GM19467 (cell line): ENCODE measurements around the gene PPBP.
"Not testable (repeated sequence)": the region's sequence is repeated elsewhere in the genome, so short reads cannot be mapped to it uniquely, and the experiment has no call there.

Experiments used
- ATAC-seq: cut with Tn5 transposase; IDR thresholded peaks from one replicate; pipeline ENCODE4 v1.9.1; 2021; ENCODE audit warnings: mild to moderate bottlenecking, moderate library complexity; ENCODE audit not compliant: unreplicated experiment

PPBP gene

GRCh38 chr4:73950376-73950920 is 37.5 kb downstream of the PPBP start:
- not testable (repeated sequence) for ATAC-seq

- ATAC-seq: no peak
Observed at GRCh38 chr4:73948990-73949706, 38.8 kb downstream of the PPBP start.

DNA sequence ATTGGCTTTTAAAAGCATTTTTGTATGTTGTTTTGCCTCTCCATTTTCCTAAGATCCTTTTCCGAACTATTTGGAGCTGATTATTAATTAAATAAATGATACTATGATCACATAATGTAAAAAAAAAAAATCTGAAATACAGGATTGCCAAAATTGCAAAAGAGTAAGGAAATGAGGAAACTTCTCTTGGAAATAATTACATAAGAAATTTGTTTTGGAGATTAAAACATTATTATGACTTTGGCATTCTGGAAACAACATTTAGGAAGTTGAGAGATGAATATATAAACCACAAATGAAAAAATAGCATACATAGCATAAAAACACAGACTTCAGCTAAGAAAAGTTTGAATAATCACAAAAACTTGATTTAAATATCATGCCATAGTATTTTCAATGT is 39.7 kb downstream of the PPBP start:
- ATAC-seq: no peak

DNA sequence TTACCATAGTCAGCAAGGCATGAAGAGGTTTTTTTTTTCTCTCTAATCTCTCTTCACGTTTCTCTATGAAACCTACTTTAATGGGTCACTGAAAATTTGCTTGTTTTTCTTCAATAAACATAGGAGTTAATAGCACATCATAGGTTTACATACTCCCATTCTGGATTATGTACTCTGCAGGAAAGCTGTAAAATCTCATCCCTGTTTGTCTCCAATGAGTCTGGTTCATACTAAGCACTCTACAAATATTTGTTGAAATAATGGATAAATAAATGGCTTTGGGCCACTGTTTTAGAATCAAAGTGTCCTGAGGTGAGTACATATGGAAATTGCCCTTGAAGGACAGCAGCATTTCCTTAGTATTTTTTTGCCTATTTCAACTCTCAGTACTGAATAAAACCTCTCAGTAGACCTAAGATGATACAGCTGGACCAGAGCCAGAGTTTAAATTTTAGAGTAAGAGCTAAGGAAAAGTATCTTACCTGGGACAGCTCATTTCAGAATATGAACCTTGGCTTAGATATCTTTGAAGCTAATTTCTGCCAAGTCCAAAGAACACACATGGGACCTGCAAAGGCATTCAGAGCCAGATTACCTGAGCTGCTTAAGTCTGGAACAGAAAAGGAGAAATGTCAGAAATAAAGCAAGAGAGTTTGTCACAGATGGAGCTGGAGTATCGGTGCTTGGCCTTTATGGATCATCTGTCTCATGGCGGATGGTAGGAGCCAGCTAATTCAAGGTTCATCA is 40.6 kb downstream of the PPBP start:
- no peak for ATAC-seq

GRCh38 chr4:73945674-73946449 is 42.1 kb downstream of the PPBP start:
- no peak for ATAC-seq

GRCh38 chr4:73945140-73945539 is 42.9 kb downstream of the PPBP start:
- no peak for ATAC-seq

- no peak for ATAC-seq
Observed at GRCh38 chr4:73944061-73944875, 43.7 kb downstream of the PPBP start.

DNA sequence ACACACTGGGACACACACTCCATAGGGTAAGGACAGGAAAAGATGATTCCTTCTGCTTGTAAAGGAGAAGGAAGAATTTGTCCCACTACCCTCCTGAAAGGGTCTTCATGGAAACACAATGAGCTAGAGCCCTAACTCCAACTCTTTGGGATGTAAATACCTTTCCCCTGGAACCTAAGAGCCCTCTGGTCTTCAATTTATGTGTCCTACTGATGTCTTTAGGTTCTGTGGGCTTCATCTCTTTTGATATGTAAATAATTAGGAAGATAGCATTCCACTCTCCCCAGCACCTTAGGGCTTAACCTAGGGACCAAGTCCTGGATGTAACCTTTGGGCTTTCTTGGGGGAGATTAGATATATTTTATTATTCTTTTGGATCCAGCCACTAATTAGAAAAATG is 44.4 kb downstream of the PPBP start:
- no peak for ATAC-seq

GRCh38 chr4:73936969-73937368 is 51.0 kb downstream of the PPBP start:
- no peak for ATAC-seq
